Measurements from ENCODE around the gene MSRB2. TPM values are rescaled to one million over a fixed set of nuclear protein-coding genes. Genes with fewer than 3 reads are reported as not detected.

Gene MSRB2
- total RNA-seq: 13.5 and 20.6 TPM in 2 replicates

GRCh38 chr10:23095404-23095965 is at the start of gene MSRB2:
TSS of gene MSRB2 (plus strand) at chr10:23095579. CDS start at chr10:23095609, 30 bp downstream.
- no peak for TF ChIP-seq CTCF (conservative IDR thresholded peaks at IDR 0.05; ENCODE audit: low read depth, low read length)
- DNase-seq (ENCODE audit: low read depth): no peak

GRCh38 chr10:23046027-23046426 is 49.4 kb upstream of the MSRB2 start:
- no peak for TF ChIP-seq CTCF (conservative IDR thresholded peaks at IDR 0.05; ENCODE audit: low read depth, low read length)
- no peak for DNase-seq (ENCODE audit: low read depth)

More at GRCh38 chr10:23095404-23095965, at the start of gene MSRB2:
- peak within 1 kb of the TSS; percentile 72 for H3K4me3 ChIP-seq (ENCODE audit: low read depth, low read length)

GRCh38 chr10:23047201-23048050 is 48.0 kb upstream of the MSRB2 start:
- TF ChIP-seq CTCF (conservative IDR thresholded peaks at IDR 0.05; ENCODE audit: low read depth, low read length): no peak
- H3K4me3 ChIP-seq (ENCODE audit: low read depth, low read length): no peak overlapping the region
- DNase-seq (ENCODE audit: low read depth): no peak

More at GRCh38 chr10:23046027-23046426, 49.4 kb upstream of the MSRB2 start:
- no peak overlapping the region for H3K4me3 ChIP-seq (ENCODE audit: low read depth, low read length)

GRCh38 chr10:23048191-23048590 is 47.2 kb upstream of the MSRB2 start:
- no peak overlapping the region for H3K4me3 ChIP-seq (ENCODE audit: low read depth, low read length)
- TF ChIP-seq CTCF (conservative IDR thresholded peaks at IDR 0.05; ENCODE audit: low read depth, low read length): no peak
- DNase-seq (ENCODE audit: low read depth): no peak

- no peak overlapping the region for H3K4me3 ChIP-seq (ENCODE audit: low read depth, low read length)
- DNase-seq (ENCODE audit: low read depth): no peak
- TF ChIP-seq CTCF (conservative IDR thresholded peaks at IDR 0.05; ENCODE audit: low read depth, low read length): no peak
Observed at GRCh38 chr10:23051278-23051677, 44.1 kb upstream of the MSRB2 start.

- no peak overlapping the region for H3K4me3 ChIP-seq (ENCODE audit: low read depth, low read length)
- no peak for TF ChIP-seq CTCF (conservative IDR thresholded peaks at IDR 0.05; ENCODE audit: low read depth, low read length)
- no peak for DNase-seq (ENCODE audit: low read depth)
Observed at GRCh38 chr10:23051855-23052331, 43.5 kb upstream of the MSRB2 start.

Measured in epithelial cell of proximal tubule (primary cell).